HG03108 (cell line): ENCODE data around the gene SART3.
"Not testable (repeated sequence)": the region's sequence is repeated elsewhere in the genome, so short reads cannot be mapped to it uniquely, and the experiment has no call there.

ENCODE experiments used
- ATAC-seq: cut with Tn5 transposase; IDR thresholded peaks from one replicate; pipeline ENCODE4 v1.9.1; 2021; ENCODE audit warnings: moderate library complexity; ENCODE audit not compliant: unreplicated experiment

SART3 gene

GRCh38 chr12:108502922-108503321 is 58.1 kb downstream of the SART3 start:
- no peak for ATAC-seq

- ATAC-seq, result no peak
Observed at GRCh38 chr12:108498136-108498535, 62.8 kb downstream of the SART3 start.

- no peak for ATAC-seq
Observed at GRCh38 chr12:108495823-108496579, 65.0 kb downstream of the SART3 start.

GRCh38 chr12:108495054-108495453 is 65.9 kb downstream of the SART3 start:
- no peak for ATAC-seq

GRCh38 chr12:108491256-108491655 is 69.7 kb downstream of the SART3 start:
- no peak for ATAC-seq

DNA sequence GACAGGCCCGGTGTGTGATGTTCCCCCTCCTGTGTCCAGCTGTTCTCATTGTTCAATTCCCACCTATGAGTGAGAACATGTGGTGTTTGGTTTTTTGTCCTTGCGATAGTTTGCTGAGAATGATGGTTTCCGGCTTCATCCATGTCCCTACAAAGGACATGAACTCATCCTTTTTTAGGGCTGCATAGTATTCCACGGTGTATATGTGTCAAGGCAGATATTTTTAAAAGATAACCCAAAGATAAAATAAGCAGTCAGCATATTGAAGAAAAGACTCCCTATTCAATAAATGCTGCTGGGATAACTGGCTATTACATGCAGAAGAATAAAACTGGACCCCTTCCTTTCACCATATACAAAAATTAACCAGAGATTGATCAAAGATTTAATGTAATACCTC is 73.9 kb downstream of the SART3 start:
- not testable (repeated sequence) for ATAC-seq

- not testable (repeated sequence) for ATAC-seq
Observed at GRCh38 chr12:108485371-108485770, 75.6 kb downstream of the SART3 start.

- ATAC-seq, result no peak
Observed at GRCh38 chr12:108484845-108485244, 76.1 kb downstream of the SART3 start.

DNA sequence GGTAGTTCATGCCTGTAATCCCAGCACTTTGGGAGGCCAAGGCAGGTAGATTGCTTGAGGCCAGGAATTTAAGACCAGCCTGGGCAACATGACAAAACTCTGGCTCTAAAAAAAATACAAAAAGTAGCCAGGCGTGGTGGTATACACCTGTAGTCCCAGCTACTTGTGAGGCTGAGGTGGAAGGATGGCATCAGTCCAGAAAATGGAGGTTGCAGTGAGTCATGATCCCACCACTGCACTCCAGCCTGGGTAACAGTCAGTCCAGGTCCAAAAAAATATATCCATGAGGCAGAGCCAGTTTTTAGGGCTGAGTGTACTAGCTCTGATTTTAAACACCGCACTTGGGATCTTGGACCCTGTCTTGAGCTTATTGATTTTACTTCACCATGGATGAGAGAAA is 76.5 kb downstream of the SART3 start:
- no peak for ATAC-seq

- ATAC-seq, result no peak
Observed at GRCh38 chr12:108483213-108484059, 77.5 kb downstream of the SART3 start.

GRCh38 chr12:108482717-108483212 is 78.2 kb downstream of the SART3 start:
- ATAC-seq, result no peak

GRCh38 chr12:108479364-108480070 is 81.5 kb downstream of the SART3 start:
- ATAC-seq, result no peak

DNA sequence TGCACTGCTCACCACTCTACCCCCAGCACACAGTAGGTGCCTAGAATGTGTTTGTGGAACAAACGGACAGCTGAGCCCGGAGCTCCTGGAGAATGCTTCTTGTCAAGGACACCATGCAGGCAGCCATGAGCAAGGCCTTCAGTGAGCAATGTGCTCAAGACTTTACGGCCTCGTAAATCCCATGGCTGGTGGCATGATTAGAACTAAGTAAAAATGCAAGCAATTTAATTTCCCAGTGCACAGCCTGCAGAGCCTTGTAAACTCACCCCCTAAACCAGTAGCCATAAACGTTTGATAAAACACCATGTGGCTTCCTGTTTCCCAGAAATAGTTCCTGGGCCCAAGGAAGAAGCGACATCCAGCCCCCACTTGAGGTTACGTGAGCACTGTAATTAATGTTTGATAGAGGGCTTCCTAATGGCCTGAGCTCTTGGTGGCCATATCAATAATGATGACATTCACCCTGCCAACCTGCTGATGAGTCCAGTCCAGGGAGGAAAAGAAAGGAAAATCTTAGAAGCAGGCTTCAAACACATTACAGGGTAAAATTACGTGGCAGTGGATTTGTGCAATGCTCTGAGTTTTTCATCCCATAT is 82.3 kb downstream of the SART3 start:
- ATAC-seq, result no peak

DNA sequence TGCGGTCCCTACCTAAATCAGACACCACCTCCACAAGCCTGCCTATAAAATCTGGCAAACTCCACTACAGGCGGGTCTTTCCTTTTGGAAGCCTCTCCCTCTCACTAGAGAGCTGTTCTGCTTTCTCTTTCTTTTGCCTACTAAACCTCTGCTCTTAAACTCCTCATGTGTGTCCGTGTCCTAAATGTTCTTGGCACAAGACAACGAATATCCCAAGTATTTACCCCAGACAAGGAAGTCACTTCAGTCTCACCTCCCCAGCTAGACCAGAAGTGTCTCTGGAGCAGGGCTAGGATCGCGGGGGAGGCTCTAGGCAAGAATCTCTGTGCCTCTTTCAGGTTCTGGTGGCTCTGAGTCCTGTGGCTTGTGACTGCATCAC is 83.1 kb downstream of the SART3 start:
- no peak for ATAC-seq

- no peak for ATAC-seq
Observed at GRCh38 chr12:108477055-108477880, 83.7 kb downstream of the SART3 start.

DNA sequence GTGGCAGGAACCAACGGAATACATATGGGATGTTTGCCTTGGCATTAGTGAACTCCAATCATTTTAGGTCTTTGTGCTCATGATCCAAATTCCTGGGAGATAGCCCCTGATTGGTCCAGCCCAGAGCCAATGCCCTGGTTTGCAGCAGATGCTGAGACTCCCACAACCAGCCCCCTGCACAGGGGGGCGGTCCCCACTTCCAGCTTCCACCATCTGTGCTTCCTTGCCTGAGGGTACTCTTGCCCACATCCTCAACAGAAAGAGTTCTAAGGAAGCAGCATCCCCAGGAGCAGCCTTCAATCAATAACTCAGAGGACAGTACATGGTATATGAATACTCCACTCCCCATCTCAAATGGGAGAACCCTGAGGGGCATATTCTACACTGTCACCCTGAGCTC is 85.6 kb downstream of the SART3 start:
- ATAC-seq, result no peak

- no peak for ATAC-seq
Observed at GRCh38 chr12:108473400-108474055, 87.4 kb downstream of the SART3 start.
